ENCODE results near the gene PITHD1. TPM values are rescaled to one million over a fixed set of nuclear protein-coding genes. Genes with fewer than 3 reads are reported as not detected.

PITHD1 gene
- total and polyA plus RNA-seq, 10 of the 15 experiments (the other 5 are each of a cell fraction or from before 2014, with no cell fraction given): 23.7 to 82.2 (median 67.0) TPM

DNA sequence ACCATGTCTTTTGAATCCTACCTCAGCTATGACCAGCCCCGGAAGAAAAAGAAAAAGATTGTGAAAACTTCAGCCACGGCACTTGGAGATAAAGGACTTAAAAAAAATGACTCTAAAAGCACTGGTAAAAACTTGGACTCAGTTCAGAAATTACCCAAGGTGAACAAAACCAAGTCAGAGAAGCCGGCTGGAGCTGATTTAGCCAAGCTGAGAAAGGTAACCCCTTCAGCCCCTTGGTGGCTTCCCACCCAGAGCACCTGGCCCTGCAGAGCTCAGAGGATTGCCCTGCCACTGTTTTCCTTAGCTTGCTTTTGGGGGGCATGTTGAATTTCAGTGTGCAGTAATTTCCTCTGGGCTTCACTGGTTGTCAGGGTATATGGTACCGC, 26.4 kb upstream of the PITHD1 start (continued):
- TF ChIP-seq, protein P1, sequence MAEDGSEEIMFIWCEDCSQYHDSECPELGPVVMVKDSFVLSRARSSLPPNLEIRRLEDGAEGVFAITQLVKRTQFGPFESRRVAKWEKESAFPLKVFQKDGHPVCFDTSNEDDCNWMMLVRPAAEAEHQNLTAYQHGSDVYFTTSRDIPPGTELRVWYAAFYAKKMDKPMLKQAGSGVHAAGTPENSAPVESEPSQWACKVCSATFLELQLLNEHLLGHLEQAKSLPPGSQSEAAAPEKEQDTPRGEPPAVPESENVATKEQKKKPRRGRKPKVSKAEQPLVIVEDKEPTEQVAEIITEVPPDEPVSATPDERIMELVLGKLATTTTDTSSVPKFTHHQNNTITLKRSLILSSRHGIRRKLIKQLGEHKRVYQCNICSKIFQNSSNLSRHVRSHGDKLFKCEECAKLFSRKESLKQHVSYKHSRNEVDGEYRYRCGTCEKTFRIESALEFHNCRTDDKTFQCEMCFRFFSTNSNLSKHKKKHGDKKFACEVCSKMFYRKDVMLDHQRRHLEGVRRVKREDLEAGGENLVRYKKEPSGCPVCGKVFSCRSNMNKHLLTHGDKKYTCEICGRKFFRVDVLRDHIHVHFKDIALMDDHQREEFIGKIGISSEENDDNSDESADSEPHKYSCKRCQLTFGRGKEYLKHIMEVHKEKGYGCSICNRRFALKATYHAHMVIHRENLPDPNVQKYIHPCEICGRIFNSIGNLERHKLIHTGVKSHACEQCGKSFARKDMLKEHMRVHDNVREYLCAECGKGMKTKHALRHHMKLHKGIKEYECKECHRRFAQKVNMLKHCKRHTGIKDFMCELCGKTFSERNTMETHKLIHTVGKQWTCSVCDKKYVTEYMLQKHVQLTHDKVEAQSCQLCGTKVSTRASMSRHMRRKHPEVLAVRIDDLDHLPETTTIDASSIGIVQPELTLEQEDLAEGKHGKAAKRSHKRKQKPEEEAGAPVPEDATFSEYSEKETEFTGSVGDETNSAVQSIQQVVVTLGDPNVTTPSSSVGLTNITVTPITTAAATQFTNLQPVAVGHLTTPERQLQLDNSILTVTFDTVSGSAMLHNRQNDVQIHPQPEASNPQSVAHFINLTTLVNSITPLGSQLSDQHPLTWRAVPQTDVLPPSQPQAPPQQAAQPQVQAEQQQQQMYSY (CRISPR knock-in tag; IDR thresholded peaks at IDR 0.05): no peak
- TF ChIP-seq NFYA (IDR thresholded peaks at IDR 0.05; ENCODE audit: borderline replicate concordance, low read depth, low read length) (no peak), EZH2 (IDR thresholded peaks at IDR 0.05; ENCODE audit: borderline replicate concordance, control insufficient read depth, low read depth, low read length) (no peak), ZSCAN29 (IDR thresholded peaks at IDR 0.05) (no peak), CREM (IDR thresholded peaks at IDR 0.05; ENCODE audit: low read depth) (no peak)

DNA sequence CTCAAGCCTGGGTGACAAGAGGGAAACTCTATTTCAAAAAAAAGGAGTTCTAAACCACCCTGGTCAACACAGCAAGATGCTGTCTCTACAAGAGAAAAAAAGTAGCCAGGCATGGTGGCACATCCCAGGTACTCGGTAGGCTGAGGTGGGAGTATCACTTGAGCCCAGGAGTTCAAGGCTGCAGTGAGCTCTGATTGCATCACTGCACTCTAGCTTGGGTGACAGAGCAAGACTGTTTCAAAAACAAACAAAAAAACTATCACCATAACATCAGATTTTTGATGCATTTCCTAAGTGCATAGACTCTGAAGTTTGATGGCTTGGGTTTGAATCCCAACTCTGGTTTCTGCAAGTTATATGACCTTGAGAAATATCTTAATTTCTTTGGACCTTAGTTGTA, 25.3 kb upstream of the PITHD1 start:
- ATAC-seq (no peak), DNase-seq (ENCODE audit: low read depth, low spot score) (no peak), FAIRE-seq (no peak)
- H3K4me1 ChIP-seq (ENCODE audit: control insufficient read depth, insufficient read depth, low read length): no peaks in the 10 kb centered on the region
- no TSS peak for BruUV-seq (replicated peaks)
- TF ChIP-seq MTA3 (IDR thresholded peaks at IDR 0.05; ENCODE audit: borderline replicate concordance, low read length): no peak
- TF ChIP-seq GABPA (IDR thresholded peaks at IDR 0.05; ENCODE audit: low read depth): no peak
- TF ChIP-seq MYB (IDR thresholded peaks at IDR 0.05; ENCODE audit: borderline replicate concordance, low read depth, low read length): no peak
- no peak for TF ChIP-seq BCL11A (IDR thresholded peaks at IDR 0.05; ENCODE audit: low read depth, low read length)
- TF ChIP-seq ZNF622 (IDR thresholded peaks at IDR 0.05): no peak
- no peak for TF ChIP-seq CREM (IDR thresholded peaks at IDR 0.05; ENCODE audit: low read depth)
- no peak for TF ChIP-seq ATF7 (IDR thresholded peaks at IDR 0.05; ENCODE audit: low read depth)
- TF ChIP-seq NRF1 (conservative IDR thresholded peaks at IDR 0.05; ENCODE audit: low read depth, low read length): no peak
- no peak for TF ChIP-seq ZNF217 (IDR thresholded peaks at IDR 0.05)
- no peak for TF ChIP-seq KLF5 (IDR thresholded peaks at IDR 0.05; ENCODE audit: partially characterized antibody)
- TF ChIP-seq SIN3A (IDR thresholded peaks at IDR 0.05; ENCODE audit: low read depth, low read length): no peak
- no peak for TF ChIP-seq FOXK2 (IDR thresholded peaks at IDR 0.05)
- no peak for TF ChIP-seq YY1 (IDR thresholded peaks at IDR 0.05; ENCODE audit: low read depth, low read length)
- TF ChIP-seq, protein P2, sequence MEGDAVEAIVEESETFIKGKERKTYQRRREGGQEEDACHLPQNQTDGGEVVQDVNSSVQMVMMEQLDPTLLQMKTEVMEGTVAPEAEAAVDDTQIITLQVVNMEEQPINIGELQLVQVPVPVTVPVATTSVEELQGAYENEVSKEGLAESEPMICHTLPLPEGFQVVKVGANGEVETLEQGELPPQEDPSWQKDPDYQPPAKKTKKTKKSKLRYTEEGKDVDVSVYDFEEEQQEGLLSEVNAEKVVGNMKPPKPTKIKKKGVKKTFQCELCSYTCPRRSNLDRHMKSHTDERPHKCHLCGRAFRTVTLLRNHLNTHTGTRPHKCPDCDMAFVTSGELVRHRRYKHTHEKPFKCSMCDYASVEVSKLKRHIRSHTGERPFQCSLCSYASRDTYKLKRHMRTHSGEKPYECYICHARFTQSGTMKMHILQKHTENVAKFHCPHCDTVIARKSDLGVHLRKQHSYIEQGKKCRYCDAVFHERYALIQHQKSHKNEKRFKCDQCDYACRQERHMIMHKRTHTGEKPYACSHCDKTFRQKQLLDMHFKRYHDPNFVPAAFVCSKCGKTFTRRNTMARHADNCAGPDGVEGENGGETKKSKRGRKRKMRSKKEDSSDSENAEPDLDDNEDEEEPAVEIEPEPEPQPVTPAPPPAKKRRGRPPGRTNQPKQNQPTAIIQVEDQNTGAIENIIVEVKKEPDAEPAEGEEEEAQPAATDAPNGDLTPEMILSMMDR (IDR thresholded peaks at IDR 0.05 in 2 of 3, conservative IDR thresholded peaks at IDR 0.05 in 1 of 3; ENCODE audit: control insufficient read depth in 2 of 3, extremely low read depth in 1 of 3, insufficient read depth in 1 of 3, low read depth in 3 of 3, low read length in 3 of 3): no peak
- no peak for TF ChIP-seq YBX1 (IDR thresholded peaks at IDR 0.05)
- no peak for TF ChIP-seq ZNF24 (IDR thresholded peaks at IDR 0.05)
- TF ChIP-seq JUNB (IDR thresholded peaks at IDR 0.05): no peak
- RAD21 ChIA-PET (ENCODE audit: unreplicated experiment): interaction anchor here (1.7 kb wide), 1 partner anchor 207 kb away, joined by 4 read pairs; no protein-coding TSS in a partner anchor
- H3K27me3 ChIP-seq (replicated peaks in 1 of 2; ENCODE audit: control insufficient read depth in 2 of 2, insufficient read depth in 2 of 2, low read length in 1 of 2): no peaks in the 10 kb centered on the region
- WGBS (ENCODE audit: insufficient coverage, insufficient replicate concordance, low lambda C conversion rate, missing lambda C conversion rate): 40% methylated on average over 1 of the region's 1 CpG
- CTCF ChIA-PET: interaction anchor here (0.6 to 11.3 kb wide), 6 partner anchors 9 to 164 kb away, joined by 3 to 155 read pairs (median 4); partner anchors contain the start of gene RPL11
- no peak overlapping the region for H3K9ac ChIP-seq (ENCODE audit: control insufficient read depth, insufficient read depth, low read length)
- POLR2A ChIA-PET: interaction anchor here (1.3 kb wide), 1 partner anchor 9 kb away, joined by 4 read pairs; the partner anchor contains the start of gene ELOA
- H3K79me2 ChIP-seq (ENCODE audit: control insufficient read depth, insufficient read depth, low read length): peaks cover 31% of the 10 kb centered on the region
- no peak overlapping the region for H3K27ac ChIP-seq (ENCODE audit: control insufficient read depth, insufficient read depth)
- SMC1A ChIA-PET (ENCODE audit: uncharacterized antibody, unreplicated experiment): interaction anchor here (1.4 to 1.9 kb wide), 4 partner anchors 26 to 116 kb away, joined by 3 to 5 read pairs (median 4); partner anchors contain the start of gene RPL11
- no peak overlapping the region for H3K4me3 ChIP-seq
- intact Hi-C loops (cut with micrococcal nuclease; ENCODE audit: unreplicated experiment): no loop called here
- peaks cover 41 to 56% of the 10 kb centered on the region in 2 experiments for H3K36me3 ChIP-seq (ENCODE audit: control insufficient read depth in 2 of 2, insufficient read depth in 2 of 2, low read length in 1 of 2)
- no peak overlapping the region for H2AFZ ChIP-seq (ENCODE audit: control insufficient read depth, low read depth, low read length)
- H4K20me1 ChIP-seq (ENCODE audit: control insufficient read depth, insufficient read depth): peaks cover 4% of the 10 kb centered on the region
- no peaks in the 10 kb centered on the region for H3K9me3 ChIP-seq (replicated peaks; ENCODE audit: control insufficient read depth, insufficient read depth, low read length)
- in situ Hi-C loops (cut with MboI): loop anchor here (5.0 kb wide), 1 partner anchor 206 kb away; no protein-coding TSS in a partner anchor
- H3K4me2 ChIP-seq (ENCODE audit: control insufficient read depth, insufficient read depth): no peak overlapping the region

Data from GM12878 (cell line).